ENCODE data around the gene MAP3K4.

DNA sequence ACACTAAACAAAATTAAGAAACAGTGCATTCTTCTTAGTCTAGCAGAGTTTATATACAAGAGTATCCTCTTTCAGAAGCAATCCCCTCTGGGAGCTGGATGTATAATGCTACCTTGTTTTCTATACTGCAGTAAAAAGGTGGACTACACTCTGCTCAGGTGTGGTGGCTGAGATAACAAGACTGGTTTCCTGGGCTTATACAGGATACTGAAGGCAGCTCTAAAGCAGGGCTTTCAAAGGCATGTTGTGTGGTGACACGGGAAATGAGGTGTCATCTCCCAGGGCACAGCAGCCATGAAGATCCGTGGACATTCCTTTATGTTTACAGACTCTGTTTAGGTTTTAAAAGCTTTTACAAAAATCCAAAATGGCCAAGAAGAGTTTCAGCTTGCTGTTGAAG lies 136.7 kb downstream of the MAP3K4 start:
- TF ChIP-seq, protein P1, sequence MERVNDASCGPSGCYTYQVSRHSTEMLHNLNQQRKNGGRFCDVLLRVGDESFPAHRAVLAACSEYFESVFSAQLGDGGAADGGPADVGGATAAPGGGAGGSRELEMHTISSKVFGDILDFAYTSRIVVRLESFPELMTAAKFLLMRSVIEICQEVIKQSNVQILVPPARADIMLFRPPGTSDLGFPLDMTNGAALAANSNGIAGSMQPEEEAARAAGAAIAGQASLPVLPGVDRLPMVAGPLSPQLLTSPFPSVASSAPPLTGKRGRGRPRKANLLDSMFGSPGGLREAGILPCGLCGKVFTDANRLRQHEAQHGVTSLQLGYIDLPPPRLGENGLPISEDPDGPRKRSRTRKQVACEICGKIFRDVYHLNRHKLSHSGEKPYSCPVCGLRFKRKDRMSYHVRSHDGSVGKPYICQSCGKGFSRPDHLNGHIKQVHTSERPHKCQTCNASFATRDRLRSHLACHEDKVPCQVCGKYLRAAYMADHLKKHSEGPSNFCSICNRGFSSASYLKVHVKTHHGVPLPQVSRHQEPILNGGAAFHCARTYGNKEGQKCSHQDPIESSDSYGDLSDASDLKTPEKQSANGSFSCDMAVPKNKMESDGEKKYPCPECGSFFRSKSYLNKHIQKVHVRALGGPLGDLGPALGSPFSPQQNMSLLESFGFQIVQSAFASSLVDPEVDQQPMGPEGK (CRISPR knock-in tag; IDR thresholded peaks at IDR 0.05; ENCODE audit: borderline replicate concordance) = no peak
- TF ChIP-seq BACH2 (CRISPR knock-in tag; IDR thresholded peaks at IDR 0.05; ENCODE audit: borderline replicate concordance) = no peak
- no peak for TF ChIP-seq ARNTL (CRISPR knock-in tag; IDR thresholded peaks at IDR 0.05; ENCODE audit: borderline replicate concordance, low read depth)
